Trophoblast cell (in vitro differentiated cells and primary cell): ENCODE measurements around the gene DNAI1.

Experiments used
- DNase-seq, 2 donors: peaks; one replicate each; pipeline ENCODE4 v3.0.0-alpha.2; 2016
- H2AFZ ChIP-seq: 2 replicates; pipeline ENCODE4 v1.6.1; 2013; ENCODE audit warnings: low read length, moderate library complexity, mild to moderate bottlenecking; ENCODE audit not compliant: insufficient read depth, poor library complexity
- H2AK5ac ChIP-seq: 2 replicates; pipeline ENCODE4 v1.6.1; 2013; ENCODE audit warnings: mild to moderate bottlenecking, low read length
- H2BK120ac ChIP-seq: 2 replicates; pipeline ENCODE4 v1.6.1; 2013; ENCODE audit warnings: low read length, mild to moderate bottlenecking, moderate library complexity; ENCODE audit not compliant: insufficient read depth, poor library complexity
- H2BK12ac ChIP-seq: 2 replicates; pipeline ENCODE4 v1.6.1; 2013; ENCODE audit warnings: mild to moderate bottlenecking, low read length, moderate library complexity
- H2BK5ac ChIP-seq: 2 replicates; pipeline ENCODE4 v1.6.1; 2013; ENCODE audit warnings: low read length, low read depth, moderate library complexity, mild to moderate bottlenecking; ENCODE audit not compliant: poor library complexity
- H3K14ac ChIP-seq: 2 replicates; pipeline ENCODE4 v1.6.1; 2013; ENCODE audit warnings: mild to moderate bottlenecking, low read length
- H3K18ac ChIP-seq: 2 replicates; pipeline ENCODE4 v1.6.1; 2013; ENCODE audit warnings: mild to moderate bottlenecking, low read length
- H3K23ac ChIP-seq: 2 replicates; pipeline ENCODE4 v1.6.1; 2013; ENCODE audit warnings: low read length
- H3K27ac ChIP-seq: 2 replicates; pipeline ENCODE4 v1.5.1; 2013; ENCODE audit warnings: low read depth, mild to moderate bottlenecking, inconsistent platforms, low read length, moderate library complexity
- H3K27me3 ChIP-seq: 2 replicates; pipeline ENCODE4 v1.6.1; 2013; ENCODE audit warnings: inconsistent platforms, mild to moderate bottlenecking, low read length, moderate library complexity; ENCODE audit not compliant: insufficient read depth
- H3K36me3 ChIP-seq, 2 experiments: 1 replicate in 1 of 2; 2 replicates in 1 of 2; pipeline ENCODE4 v1.6.1; 2013; ENCODE audit warnings: low read length in 2 of 2, mild to moderate bottlenecking in 2 of 2, moderate library complexity in 1 of 2; ENCODE audit not compliant: insufficient read depth in 2 of 2, control insufficient read depth in 1 of 2
- H3K4ac ChIP-seq: 2 replicates; pipeline ENCODE4 v1.6.1; 2013; ENCODE audit warnings: low read depth, mild to moderate bottlenecking, low read length, moderate library complexity
- H3K4me1 ChIP-seq, 2 experiments: 1 replicate in 1 of 2; 2 replicates in 1 of 2; pipeline ENCODE4 v1.6.1; 2013; ENCODE audit warnings: low read length in 2 of 2, mild to moderate bottlenecking in 2 of 2, moderate library complexity in 1 of 2; ENCODE audit not compliant: insufficient read depth in 2 of 2, control insufficient read depth in 1 of 2
- H3K4me2 ChIP-seq: 2 replicates; pipeline ENCODE4 v1.6.1; 2013; ENCODE audit warnings: inconsistent platforms, mild to moderate bottlenecking, low read length, moderate library complexity
- H3K4me3 ChIP-seq: 2 replicates; pipeline ENCODE4 v1.5.1; 2013; ENCODE audit warnings: mild to moderate bottlenecking, low read depth, low read length, inconsistent platforms
- H3K79me1 ChIP-seq: one replicate; pipeline ENCODE4 v1.6.1; 2013; ENCODE audit warnings: low read length
- H3K79me2 ChIP-seq: 2 replicates; pipeline ENCODE4 v1.6.1; 2013; ENCODE audit warnings: low read length, mild to moderate bottlenecking; ENCODE audit not compliant: control insufficient read depth, insufficient read depth, poor library complexity
- H3K9ac ChIP-seq: 2 replicates; pipeline ENCODE4 v1.6.1; 2013; ENCODE audit warnings: mild to moderate bottlenecking, low read length
- H3K9me3 ChIP-seq: 2 replicates; pipeline ENCODE4 v1.6.1; 2013; ENCODE audit warnings: low read depth, mild to moderate bottlenecking, control low read depth, inconsistent platforms, low read length; ENCODE audit not compliant: insufficient read depth
- H4K12ac ChIP-seq: 2 replicates; pipeline ENCODE4 v1.6.1; 2013; ENCODE audit warnings: low read depth, mild to moderate bottlenecking, low read length, moderate library complexity
- H4K8ac ChIP-seq: 2 replicates; pipeline ENCODE4 v1.6.1; 2013; ENCODE audit warnings: low read depth, mild to moderate bottlenecking, low read length, moderate library complexity
- H4K91ac ChIP-seq: one replicate; pipeline ENCODE4 v1.6.1; 2013; ENCODE audit warnings: low read depth, mild to moderate bottlenecking, low read length, moderate library complexity
- WGBS: extraction: QIAGEN DNeasy Blood & Tissue Kit; methylation state at CpG from one replicate; pipeline ENCODE4 v1.1.7; 2013; ENCODE audit warnings: missing lambda C conversion rate; ENCODE audit not compliant: insufficient read length, insufficient coverage; ENCODE audit errors: extremely low coverage; 5-methylcytosine and 5-hydroxymethylcytosine counted together

The DNAI1 gene

DNA sequence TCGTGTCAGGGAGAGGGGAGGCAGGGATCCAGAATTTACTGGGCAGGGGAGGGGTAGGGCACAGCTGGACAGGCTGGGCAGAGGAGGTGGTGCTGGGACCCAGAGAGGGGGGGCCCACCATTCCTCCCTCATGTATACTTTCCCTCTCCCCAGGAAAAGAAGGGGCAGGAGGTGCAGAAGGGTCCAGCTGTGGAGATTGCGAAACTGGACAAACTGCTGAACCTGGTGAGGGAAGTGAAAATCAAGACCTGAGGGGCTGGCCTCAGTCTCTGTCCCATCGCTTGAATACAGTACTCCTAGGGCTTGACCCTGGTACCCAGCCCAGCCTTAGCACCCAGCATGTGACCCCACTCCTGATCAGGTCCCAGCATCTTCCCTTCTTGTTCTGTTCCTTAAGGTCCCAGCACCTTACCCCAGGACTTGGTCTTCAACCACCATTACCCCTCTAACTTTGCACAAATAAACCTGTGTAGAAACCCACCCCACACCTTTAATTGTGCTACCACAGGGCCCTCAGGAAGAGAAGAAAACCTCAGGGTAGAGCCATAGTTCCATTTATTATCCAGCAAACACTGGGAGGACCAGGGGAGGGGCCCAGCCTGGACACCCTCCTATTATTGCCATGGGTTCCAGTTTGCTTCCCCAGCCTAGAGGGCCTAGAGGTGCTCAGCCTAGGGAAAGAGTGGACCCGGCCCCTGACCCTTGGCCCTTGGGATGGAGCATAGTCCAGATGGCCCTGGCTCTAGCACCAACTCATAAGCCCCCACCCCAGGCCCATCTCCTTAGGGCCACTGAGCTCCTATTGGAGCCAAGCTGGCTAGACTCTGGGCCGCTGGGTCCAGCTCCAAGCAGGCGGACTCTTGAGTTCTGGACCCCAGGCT is 62.1 kb downstream of the DNAI1 start:
- Histone ChIP-seq H3K79me1 (no peaks in the 10 kb centered on the region), H2BK12ac (no peak overlapping the region), H4K91ac (no peak overlapping the region), H3K23ac (no peak overlapping the region), H3K14ac (no peak overlapping the region), H2AK5ac (no peak overlapping the region), H3K4me2 (no peak overlapping the region), H3K18ac (no peak overlapping the region), H3K27me3 (no peaks in the 10 kb centered on the region), H3K4me1 (peaks cover 3 to 10% of the 10 kb centered on the region in 2 experiments), H3K79me2 (no peaks in the 10 kb centered on the region), H3K4ac (no peak overlapping the region), H3K9me3 (peaks cover 4% of the 10 kb centered on the region), H3K4me3 (no peak overlapping the region), H2BK5ac (no peak overlapping the region), H4K12ac (no peak overlapping the region), H4K8ac (no peak overlapping the region), H2BK120ac (no peak overlapping the region), H3K9ac (no peak overlapping the region), H3K36me3 (no peaks in the 10 kb centered on the region), H2AFZ (no peak overlapping the region), H3K27ac (no peak overlapping the region)
- DNase-seq, result no peak
- WGBS, result no CpG with 5 or more reads among the region's 6 CpGs

DNA sequence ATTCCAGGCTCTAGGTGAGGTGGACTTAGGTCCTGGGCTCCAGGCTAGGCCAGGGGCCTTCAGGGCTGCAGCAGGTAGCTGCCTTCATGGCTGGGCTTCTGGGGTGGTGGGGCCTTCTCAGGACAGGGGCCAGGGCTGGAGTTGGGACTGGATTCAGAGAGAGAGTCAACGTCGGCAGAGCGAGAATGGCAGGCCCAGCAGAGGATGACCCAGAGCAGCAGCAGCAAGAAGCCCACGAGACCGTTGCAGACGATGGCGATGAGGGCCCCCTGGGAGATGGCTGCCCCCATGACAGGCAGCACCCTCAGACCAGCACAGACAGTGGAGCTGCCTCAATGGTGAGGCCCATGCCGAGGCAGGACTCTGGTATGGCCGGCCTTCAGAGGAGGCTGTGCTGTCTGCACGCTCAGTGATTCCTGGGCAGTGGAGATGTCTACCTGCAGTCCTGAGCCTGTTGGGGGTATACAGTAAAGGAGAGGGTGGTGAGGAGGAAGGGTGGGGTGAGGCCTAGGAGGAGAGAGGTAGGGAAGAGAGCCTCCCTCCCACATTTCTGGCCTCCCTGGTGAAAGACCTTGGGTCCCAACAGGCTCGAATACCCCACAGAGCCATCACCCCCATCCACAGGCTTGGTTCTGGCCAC is 62.9 kb downstream of the DNAI1 start:
- Histone ChIP-seq H3K9ac (no peak overlapping the region), H4K8ac (no peak overlapping the region), H2BK12ac (no peak overlapping the region), H3K18ac (no peak overlapping the region), H2BK120ac (no peak overlapping the region), H3K4ac (no peak overlapping the region), H4K91ac (no peak overlapping the region), H3K23ac (no peak overlapping the region), H3K9me3 (peaks cover 4% of the 10 kb centered on the region), H3K14ac (no peak overlapping the region), H3K4me3 (no peak overlapping the region), H3K79me2 (no peaks in the 10 kb centered on the region), H2AK5ac (no peak overlapping the region), H3K4me2 (no peak overlapping the region), H2BK5ac (no peak overlapping the region), H3K79me1 (no peaks in the 10 kb centered on the region), H3K27me3 (no peaks in the 10 kb centered on the region), H3K27ac (no peak overlapping the region), H2AFZ (no peak overlapping the region), H4K12ac (no peak overlapping the region), H3K4me1 (peaks cover 3 to 10% of the 10 kb centered on the region in 2 experiments), H3K36me3 (no peaks in the 10 kb centered on the region)
- WGBS, result no CpG with 5 or more reads among the region's 11 CpGs
- no peak for DNase-seq

GRCh38 chr9:34522091-34522887 is 63.7 kb downstream of the DNAI1 start:
- Histone ChIP-seq H2BK5ac (no peak overlapping the region), H2AFZ (peak overlapping the region; percentile 46), H3K4ac (no peak overlapping the region), H3K18ac (no peak overlapping the region), H3K23ac (no peak overlapping the region), H3K14ac (no peak overlapping the region), H3K27ac (no peak overlapping the region), H4K12ac (no peak overlapping the region), H4K8ac (peak overlapping the region; percentile 22), H3K9ac (peak overlapping the region; percentile 20), H3K4me2 (peak overlapping the region; percentile 73), H4K91ac (no peak overlapping the region), H3K27me3 (no peaks in the 10 kb centered on the region), H3K4me3 (peak overlapping the region; percentile 66), H3K36me3 (no peaks in the 10 kb centered on the region), H3K79me1 (no peaks in the 10 kb centered on the region), H3K9me3 (peaks cover 4% of the 10 kb centered on the region), H2BK12ac (no peak overlapping the region), H3K4me1 (peaks cover 3 to 10% of the 10 kb centered on the region in 2 experiments), H3K79me2 (no peaks in the 10 kb centered on the region), H2BK120ac (no peak overlapping the region), H2AK5ac (no peak overlapping the region)
- no peak for DNase-seq
- no CpG with 5 or more reads among the region's 31 CpGs for WGBS

DNA sequence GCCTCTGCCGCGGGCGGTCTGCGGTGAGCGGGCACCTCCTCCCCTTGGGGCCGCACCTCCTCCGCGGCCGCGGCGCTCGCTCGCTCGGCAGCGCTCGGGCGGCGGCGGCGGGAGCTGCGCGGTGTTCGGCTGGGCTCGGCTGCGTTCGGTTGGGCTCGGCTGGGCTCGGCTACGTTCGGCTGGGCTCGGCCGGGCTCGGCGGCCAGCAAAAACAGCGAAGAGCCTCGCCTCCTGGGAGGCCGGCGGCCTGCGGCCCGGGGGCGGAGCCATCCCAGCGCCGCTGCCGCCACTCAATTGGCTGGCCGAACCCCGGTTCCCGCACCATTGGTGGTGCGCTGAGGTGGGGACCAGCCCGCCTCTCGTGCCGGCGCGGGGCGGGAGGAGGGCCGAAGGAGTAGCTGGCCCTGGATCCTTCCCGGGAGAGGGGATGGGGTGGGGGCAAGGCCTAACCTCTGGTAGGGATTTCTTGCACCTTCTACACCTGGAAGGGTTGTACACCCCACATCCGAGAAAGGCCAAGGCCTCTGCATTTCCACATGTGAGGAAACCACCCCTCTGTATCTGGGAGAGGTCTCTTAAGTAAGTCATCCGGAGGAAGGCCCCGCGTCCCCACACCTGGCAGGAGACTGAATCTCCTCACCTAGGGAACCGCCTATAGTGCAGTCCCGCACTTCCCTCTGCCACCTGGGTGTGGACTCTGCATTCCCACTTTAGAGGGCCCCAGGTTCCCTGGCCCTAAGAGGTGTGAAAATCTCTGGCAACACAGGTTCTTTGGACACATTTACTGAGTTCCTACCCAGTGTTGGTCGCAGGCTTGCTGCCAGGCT is 64.6 kb downstream of the DNAI1 start, which contains the start of gene ENHO:
ENHO (minus strand) TSS at position 20 of the 827 bp plus-strand sequence. CDS start 1,295 bp downstream, outside the sequence.
- Histone ChIP-seq H3K4me3 (peak within 1 kb of the TSS; percentile 66), H3K79me2 (no peaks in the 10 kb centered on the region), H4K91ac (no peak within 1 kb of the TSS), H2AK5ac (no peak within 1 kb of the TSS), H3K36me3 (no peaks in the 10 kb centered on the region), H2BK12ac (no peak within 1 kb of the TSS), H4K8ac (peak within 1 kb of the TSS; percentile 31), H3K27ac (no peak within 1 kb of the TSS), H3K4ac (no peak within 1 kb of the TSS), H4K12ac (no peak within 1 kb of the TSS), H3K14ac (no peak within 1 kb of the TSS), H3K79me1 (no peaks in the 10 kb centered on the region), H2AFZ (peak within 1 kb of the TSS; percentile 66), H3K4me2 (peak within 1 kb of the TSS; percentile 73), H2BK120ac (no peak within 1 kb of the TSS), H3K18ac (no peak within 1 kb of the TSS), H3K9ac (peak within 1 kb of the TSS; percentile 65), H3K4me1 (peaks cover 3 to 10% of the 10 kb centered on the region in 2 experiments), H3K23ac (no peak within 1 kb of the TSS), H3K27me3 (no peaks in the 10 kb centered on the region), H2BK5ac (no peak within 1 kb of the TSS), H3K9me3 (peaks cover 4% of the 10 kb centered on the region)
- peak; percentile 81 to 94 for DNase-seq
- no CpG with 5 or more reads among the region's 63 CpGs for WGBS
